ENCODE results near the gene FBXO30.

Gene FBXO30

DNA sequence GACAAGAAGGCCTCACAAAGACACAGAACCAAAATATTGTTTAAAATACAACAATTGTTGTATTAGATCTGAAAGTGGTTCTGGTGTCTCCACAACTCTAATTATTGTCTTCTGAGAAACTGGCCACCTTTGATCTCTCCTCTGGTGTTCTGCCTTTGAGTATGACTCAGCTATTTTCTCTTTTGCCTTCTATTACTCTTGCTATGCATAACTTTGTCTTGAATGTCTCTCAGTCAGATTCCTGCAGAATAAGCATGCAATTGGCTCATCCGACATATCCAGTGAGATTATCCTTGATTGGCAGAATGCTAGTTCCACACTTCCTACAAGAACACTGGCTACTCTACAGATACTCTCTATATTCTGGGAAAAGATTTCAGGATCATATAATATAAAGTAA lies 65.0 kb downstream of the FBXO30 start:
- DNase-seq (ENCODE audit: low spot score): no peak

- no peak for DNase-seq (ENCODE audit: low spot score)
Observed at GRCh38 chr6:145745861-145746260, 68.7 kb downstream of the FBXO30 start.

DNA sequence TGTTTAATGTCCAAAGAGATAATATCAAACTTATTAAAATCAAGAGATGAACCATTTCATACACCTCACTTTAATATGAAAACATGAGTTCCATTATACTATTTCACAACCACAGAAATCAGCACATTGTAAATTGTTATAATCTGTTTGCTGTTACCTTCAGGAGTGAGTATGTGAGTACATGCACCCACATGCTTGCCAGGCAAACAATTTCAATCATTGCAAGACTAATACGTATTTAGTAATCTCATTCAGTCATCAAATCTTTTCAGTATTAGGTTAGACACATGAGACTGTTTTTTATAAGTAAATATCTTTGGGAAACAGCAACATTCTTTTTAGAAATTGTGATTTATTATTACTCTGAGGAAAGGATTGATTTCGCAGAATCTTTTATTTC lies 70.0 kb downstream of the FBXO30 start:
- DNase-seq (ENCODE audit: low spot score): no peak
